Large intestine (tissue), 3 donors: ENCODE data around the gene SGSM1. TPM values are rescaled to one million over a fixed set of nuclear protein-coding genes. Genes with fewer than 3 reads are reported as not detected.
A peak's percentile ranks its signal among the peaks of the same experiment; 100 is the strongest.

Experiments
- DNase-seq, 2 donors: peaks; one replicate each; pipeline versions ENCODE4 v3.0.0 to v3.0.0-alpha.2; 2013
- H3K27ac ChIP-seq: one replicate; pipeline ENCODE4 v1.5.1; 2013; ENCODE audit warnings: low read length
- H3K27me3 ChIP-seq: 2 replicates; pipeline ENCODE4 v1.6.1; 2013; ENCODE audit warnings: low read length; ENCODE audit not compliant: control insufficient read depth, insufficient read depth
- H3K36me3 ChIP-seq: 2 replicates; pipeline ENCODE4 v1.6.1; 2013; ENCODE audit warnings: low read length; ENCODE audit not compliant: control insufficient read depth, insufficient read depth
- H3K4me1 ChIP-seq: one replicate; pipeline ENCODE4 v1.6.1; 2013; ENCODE audit warnings: low read length; ENCODE audit not compliant: control insufficient read depth, insufficient read depth
- H3K4me3 ChIP-seq: one replicate; pipeline ENCODE4 v1.5.1; 2013; ENCODE audit warnings: low read length
- H3K9me3 ChIP-seq: one replicate; pipeline ENCODE4 v1.6.1; 2013; ENCODE audit warnings: mild to moderate bottlenecking, low read depth, low read length, moderate library complexity; ENCODE audit not compliant: control insufficient read depth
- WGBS: methylation state at CpG from one replicate; pipeline ENCODE4 v1.1.5; 2013; ENCODE audit warnings: low lambda C conversion rate; ENCODE audit not compliant: insufficient coverage; 5-methylcytosine and 5-hydroxymethylcytosine counted together
- polyA plus RNA-seq: library from polyadenylated mRNA; unstranded; fragments of 120-200 nt; gene quantifications from one replicate; pipeline ENCODE4 v1.2.1, GENCODE V29; 2013

The SGSM1 gene
- polyA plus RNA-seq, 1 donor = 7.2 TPM

GRCh38 chr22:24950272-24950902 is 144.4 kb downstream of the SGSM1 start:
- H3K4me3 ChIP-seq = no peak overlapping the region
- no CpG with 5 or more reads among the region's 7 CpGs for WGBS
- H3K9me3 ChIP-seq = no peaks in the 10 kb centered on the region
- H3K36me3 ChIP-seq = no peaks in the 10 kb centered on the region
- no peak overlapping the region for H3K27ac ChIP-seq
- H3K27me3 ChIP-seq = no peaks in the 10 kb centered on the region
- DNase-seq = no peak
- H3K4me1 ChIP-seq = peaks cover 11% of the 10 kb centered on the region

- DNase-seq = peak; percentile 89 to 90
- H3K4me1 ChIP-seq = peaks cover 12% of the 10 kb centered on the region
- no peaks in the 10 kb centered on the region for H3K36me3 ChIP-seq
- H3K4me3 ChIP-seq = peak within 1 kb of the TSS; percentile 75
- peak within 1 kb of the TSS; percentile 85 for H3K27ac ChIP-seq
- no CpG with 5 or more reads among the region's 71 CpGs for WGBS
- H3K9me3 ChIP-seq = no peaks in the 10 kb centered on the region
- H3K27me3 ChIP-seq = no peaks in the 10 kb centered on the region
Observed at GRCh38 chr22:24951942-24952836, 146.2 kb downstream of the SGSM1 start, which contains the start of gene KIAA1671. Gene KIAA1671 (plus strand): TSS chr22:24952716. CDS start chr22:25028000, 75,284 bp downstream.

- DNase-seq = peak in 1 of 2 donors; percentile 79
- Histone ChIP-seq H3K9me3 (no peaks in the 10 kb centered on the region), H3K27ac (peak overlapping the region; percentile 76), H3K4me1 (peaks cover 12% of the 10 kb centered on the region), H3K27me3 (no peaks in the 10 kb centered on the region), H3K4me3 (peak overlapping the region; percentile 59), H3K36me3 (no peaks in the 10 kb centered on the region)
- WGBS = no CpG with 5 or more reads among the region's 35 CpGs
Observed at GRCh38 chr22:24952837-24953383, 146.9 kb downstream of the SGSM1 start.

- DNase-seq = peak in 1 of 2 donors; percentile 62
- Histone ChIP-seq H3K27ac (peak overlapping the region; percentile 76), H3K9me3 (no peaks in the 10 kb centered on the region), H3K4me1 (peaks cover 12% of the 10 kb centered on the region), H3K36me3 (no peaks in the 10 kb centered on the region), H3K4me3 (peak overlapping the region; percentile 59), H3K27me3 (no peaks in the 10 kb centered on the region)
- WGBS = no CpG with 5 or more reads among the region's 47 CpGs
Observed at GRCh38 chr22:24953384-24954113, 147.5 kb downstream of the SGSM1 start.

DNA sequence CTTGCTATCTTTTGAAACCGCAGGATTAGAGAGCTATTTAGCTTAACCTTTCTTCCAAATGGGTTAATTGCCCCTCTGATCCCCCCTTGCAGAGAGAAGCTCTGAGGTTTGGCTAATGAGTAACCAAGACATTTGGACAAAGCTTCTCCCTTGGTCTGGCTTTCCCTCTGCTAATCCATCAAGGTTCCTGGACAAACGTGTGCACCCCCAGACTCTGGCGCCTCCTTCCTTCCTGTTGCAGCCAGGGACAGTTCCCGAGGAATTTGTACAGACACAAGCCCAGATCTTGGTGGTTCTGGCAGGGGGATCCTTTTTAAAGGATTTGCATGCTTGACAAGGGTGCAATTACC is 148.1 kb downstream of the SGSM1 start:
- peak overlapping the region; percentile 76 for H3K27ac ChIP-seq
- no peaks in the 10 kb centered on the region for H3K9me3 ChIP-seq
- WGBS = no CpG with 5 or more reads among the region's 4 CpGs
- H3K36me3 ChIP-seq = no peaks in the 10 kb centered on the region
- H3K27me3 ChIP-seq = no peaks in the 10 kb centered on the region
- DNase-seq = peak in 1 of 2 donors; percentile 55
- peak overlapping the region; percentile 59 for H3K4me3 ChIP-seq
- H3K4me1 ChIP-seq = peaks cover 12% of the 10 kb centered on the region

GRCh38 chr22:24954856-24955255 is 148.8 kb downstream of the SGSM1 start:
- no peak for DNase-seq
- H3K27me3 ChIP-seq = no peaks in the 10 kb centered on the region
- no CpG with 5 or more reads among the region's 8 CpGs for WGBS
- peaks cover 12% of the 10 kb centered on the region for H3K4me1 ChIP-seq
- no peak overlapping the region for H3K27ac ChIP-seq
- no peaks in the 10 kb centered on the region for H3K9me3 ChIP-seq
- no peak overlapping the region for H3K4me3 ChIP-seq
- no peaks in the 10 kb centered on the region for H3K36me3 ChIP-seq

DNA sequence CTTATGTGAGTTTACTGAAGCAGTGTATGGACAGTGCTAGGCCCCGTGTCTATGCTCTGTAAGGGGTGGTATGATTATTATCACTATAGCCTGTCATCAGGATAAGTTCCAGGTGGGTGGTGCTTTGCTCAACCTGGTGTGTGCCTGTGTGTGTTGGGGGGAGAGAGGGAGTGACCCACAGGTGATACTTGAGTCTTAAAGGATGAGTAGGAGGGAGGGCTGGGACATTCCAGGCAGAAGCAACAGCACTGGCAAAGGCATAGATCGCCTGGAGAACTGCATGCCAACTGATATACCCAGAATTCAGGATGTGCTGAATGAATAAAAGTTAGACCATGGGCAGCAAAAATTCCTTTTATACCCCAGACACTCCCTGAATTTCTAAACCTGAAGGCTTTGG is 151.0 kb downstream of the SGSM1 start:
- H3K4me3 ChIP-seq = no peak overlapping the region
- H3K9me3 ChIP-seq = no peaks in the 10 kb centered on the region
- H3K4me1 ChIP-seq = peaks cover 12% of the 10 kb centered on the region
- H3K27ac ChIP-seq = no peak overlapping the region
- H3K27me3 ChIP-seq = no peaks in the 10 kb centered on the region
- no peak for DNase-seq
- no peaks in the 10 kb centered on the region for H3K36me3 ChIP-seq
- no CpG with 5 or more reads among the region's 2 CpGs for WGBS

DNA sequence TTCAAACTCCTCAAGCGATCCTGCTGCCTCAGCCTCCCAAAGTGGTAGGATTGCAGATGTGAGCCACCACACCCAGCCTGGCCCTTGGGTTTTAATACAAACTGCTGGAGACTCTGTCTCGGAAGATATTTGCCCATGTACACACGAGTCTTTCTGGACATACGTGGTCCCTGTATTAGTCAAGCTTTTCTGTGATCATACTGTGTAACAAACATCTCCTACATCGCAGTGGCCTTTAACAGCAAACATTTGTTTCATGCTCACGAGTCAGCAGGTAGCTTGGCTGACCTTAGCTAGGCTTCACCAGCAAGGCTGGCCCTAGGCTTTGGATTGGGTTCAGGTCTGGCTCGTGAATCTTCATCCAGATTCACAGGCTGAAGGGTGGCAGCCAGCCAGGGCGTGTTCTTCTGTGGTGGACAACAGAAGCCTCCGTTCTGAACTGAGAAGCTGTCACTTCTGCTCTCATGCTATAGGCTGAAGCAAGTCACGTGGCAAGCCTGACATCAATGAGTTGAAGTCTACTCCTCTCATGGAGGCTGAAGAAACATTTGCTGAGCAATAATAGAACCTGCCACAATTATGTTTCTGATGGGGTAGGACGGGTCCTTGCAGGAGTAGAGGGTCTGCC is 155.3 kb downstream of the SGSM1 start:
- H3K4me1 ChIP-seq = peaks cover 7% of the 10 kb centered on the region
- peaks cover 3% of the 10 kb centered on the region for H3K36me3 ChIP-seq
- H3K9me3 ChIP-seq = no peaks in the 10 kb centered on the region
- WGBS = 60% methylated on average over 1 of the region's 11 CpGs
- DNase-seq = no peak
- H3K27ac ChIP-seq = no peak overlapping the region
- no peaks in the 10 kb centered on the region for H3K27me3 ChIP-seq
- no peak overlapping the region for H3K4me3 ChIP-seq

DNA sequence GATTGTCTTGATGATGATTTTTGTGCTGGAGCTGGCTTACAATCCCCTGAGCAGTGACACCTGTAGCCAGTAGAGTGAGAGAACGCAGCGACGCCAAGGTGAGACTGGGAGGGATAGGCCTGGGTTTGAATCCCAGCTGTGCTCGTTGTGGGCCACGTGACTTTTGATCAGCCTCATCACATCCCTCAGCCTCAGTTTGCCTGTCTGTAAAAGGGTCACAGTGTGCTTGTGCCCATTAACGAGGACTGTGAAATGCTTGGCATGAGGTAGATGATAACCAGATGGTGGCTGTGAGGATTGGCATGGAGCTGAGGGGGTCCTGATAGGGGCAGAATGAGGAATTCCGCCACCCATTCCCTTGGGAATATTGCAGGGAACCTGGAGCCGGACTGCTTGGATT is 156.1 kb downstream of the SGSM1 start:
- Histone ChIP-seq H3K27me3 (no peaks in the 10 kb centered on the region), H3K27ac (no peak overlapping the region), H3K4me3 (no peak overlapping the region), H3K4me1 (peaks cover 15% of the 10 kb centered on the region), H3K9me3 (no peaks in the 10 kb centered on the region), H3K36me3 (peaks cover 3% of the 10 kb centered on the region)
- DNase-seq = no peak
- WGBS = no CpG with 5 or more reads among the region's 8 CpGs

GRCh38 chr22:24962835-24963234 is 156.8 kb downstream of the SGSM1 start:
- H3K27ac ChIP-seq = no peak overlapping the region
- no peaks in the 10 kb centered on the region for H3K9me3 ChIP-seq
- H3K4me1 ChIP-seq = peaks cover 19% of the 10 kb centered on the region
- peaks cover 3% of the 10 kb centered on the region for H3K36me3 ChIP-seq
- H3K4me3 ChIP-seq = no peak overlapping the region
- no CpG with 5 or more reads among the region's 11 CpGs for WGBS
- no peak for DNase-seq
- H3K27me3 ChIP-seq = no peaks in the 10 kb centered on the region
